ENCODE measurements around the gene KLRF1. TPM values are rescaled to one million over a fixed set of nuclear protein-coding genes. Genes with fewer than 3 reads are reported as not detected.

Gene KLRF1
- total and polyA plus RNA-seq, 9 donors: 0.17 to 1.1 (median 0.39) TPM; not detected in 5

DNA sequence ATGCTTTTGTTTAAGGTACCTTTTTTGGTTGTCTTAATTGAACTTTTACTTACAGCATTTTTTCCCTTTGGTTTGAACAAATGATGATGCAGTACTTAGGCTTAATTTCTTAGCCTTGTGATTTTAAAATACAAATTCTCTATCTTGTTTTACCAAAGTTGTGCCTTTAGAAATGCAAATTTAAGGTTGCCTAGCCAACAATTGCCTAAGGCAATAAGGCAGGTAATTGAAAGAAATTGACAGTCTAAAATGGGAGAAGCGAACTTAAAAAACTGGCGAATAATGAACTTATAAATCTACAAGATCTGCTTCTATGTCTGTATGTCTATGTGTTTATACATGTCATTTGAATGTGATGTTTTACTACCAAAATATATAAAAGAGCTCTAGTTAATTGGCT, 43.0 kb upstream of the KLRF1 start:
- no peaks in the 10 kb centered on the region for H3K9me3 ChIP-seq
- no peaks in the 10 kb centered on the region for H3K27me3 ChIP-seq
- H3K4me1 ChIP-seq (ENCODE audit: insufficient read depth): no peaks in the 10 kb centered on the region
- no peaks in the 10 kb centered on the region for H3K36me3 ChIP-seq
- WGBS, 3 donors: 93 to 97% (median 96%) methylated on average over 2 of the region's 2 CpGs
- TF ChIP-seq, protein P1, sequence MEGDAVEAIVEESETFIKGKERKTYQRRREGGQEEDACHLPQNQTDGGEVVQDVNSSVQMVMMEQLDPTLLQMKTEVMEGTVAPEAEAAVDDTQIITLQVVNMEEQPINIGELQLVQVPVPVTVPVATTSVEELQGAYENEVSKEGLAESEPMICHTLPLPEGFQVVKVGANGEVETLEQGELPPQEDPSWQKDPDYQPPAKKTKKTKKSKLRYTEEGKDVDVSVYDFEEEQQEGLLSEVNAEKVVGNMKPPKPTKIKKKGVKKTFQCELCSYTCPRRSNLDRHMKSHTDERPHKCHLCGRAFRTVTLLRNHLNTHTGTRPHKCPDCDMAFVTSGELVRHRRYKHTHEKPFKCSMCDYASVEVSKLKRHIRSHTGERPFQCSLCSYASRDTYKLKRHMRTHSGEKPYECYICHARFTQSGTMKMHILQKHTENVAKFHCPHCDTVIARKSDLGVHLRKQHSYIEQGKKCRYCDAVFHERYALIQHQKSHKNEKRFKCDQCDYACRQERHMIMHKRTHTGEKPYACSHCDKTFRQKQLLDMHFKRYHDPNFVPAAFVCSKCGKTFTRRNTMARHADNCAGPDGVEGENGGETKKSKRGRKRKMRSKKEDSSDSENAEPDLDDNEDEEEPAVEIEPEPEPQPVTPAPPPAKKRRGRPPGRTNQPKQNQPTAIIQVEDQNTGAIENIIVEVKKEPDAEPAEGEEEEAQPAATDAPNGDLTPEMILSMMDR (IDR thresholded peaks at IDR 0.05): no peak
- TF ChIP-seq POLR2A (IDR thresholded peaks at IDR 0.05): no peak
- TF ChIP-seq EP300 (IDR thresholded peaks at IDR 0.05): no peak
- no peak overlapping the region for H3K27ac ChIP-seq
- no peak overlapping the region for H3K4me3 ChIP-seq
- intact Hi-C loops (cut with DNase I): no loop called here
- no peak for DNase-seq

DNA sequence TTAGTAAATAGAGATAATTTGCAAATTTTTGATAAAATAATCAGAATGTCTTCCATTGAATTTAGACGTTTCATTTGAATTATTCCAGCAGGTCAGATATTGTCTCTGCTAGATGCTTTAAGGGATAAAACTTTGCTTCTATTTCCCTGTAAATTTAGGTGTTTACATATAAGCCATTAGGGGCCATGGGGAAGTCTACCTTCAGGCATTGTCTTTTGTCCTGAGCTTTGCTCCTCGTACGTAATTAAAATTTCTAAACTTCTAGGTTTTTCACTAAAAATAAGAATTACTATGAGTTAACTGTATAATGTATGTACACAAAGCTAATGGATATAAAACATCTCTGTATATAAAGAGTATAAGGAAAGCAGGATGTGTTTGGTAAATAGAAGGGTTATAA, 42.5 kb upstream of the KLRF1 start:
- H3K27ac ChIP-seq: no peak overlapping the region
- TF ChIP-seq POLR2A (IDR thresholded peaks at IDR 0.05): no peak
- TF ChIP-seq, protein P1 (IDR thresholded peaks at IDR 0.05): no peak
- no peak for TF ChIP-seq EP300 (IDR thresholded peaks at IDR 0.05)
- no peaks in the 10 kb centered on the region for H3K9me3 ChIP-seq
- WGBS, 3 donors: 59 to 82% (median 70%) methylated on average over 3 of the region's 3 CpGs
- H3K4me1 ChIP-seq (ENCODE audit: insufficient read depth): no peaks in the 10 kb centered on the region
- H3K36me3 ChIP-seq: no peaks in the 10 kb centered on the region
- DNase-seq: no peak
- no peaks in the 10 kb centered on the region for H3K27me3 ChIP-seq
- no peak overlapping the region for H3K4me3 ChIP-seq
- intact Hi-C loops (cut with DNase I): no loop called here

DNA sequence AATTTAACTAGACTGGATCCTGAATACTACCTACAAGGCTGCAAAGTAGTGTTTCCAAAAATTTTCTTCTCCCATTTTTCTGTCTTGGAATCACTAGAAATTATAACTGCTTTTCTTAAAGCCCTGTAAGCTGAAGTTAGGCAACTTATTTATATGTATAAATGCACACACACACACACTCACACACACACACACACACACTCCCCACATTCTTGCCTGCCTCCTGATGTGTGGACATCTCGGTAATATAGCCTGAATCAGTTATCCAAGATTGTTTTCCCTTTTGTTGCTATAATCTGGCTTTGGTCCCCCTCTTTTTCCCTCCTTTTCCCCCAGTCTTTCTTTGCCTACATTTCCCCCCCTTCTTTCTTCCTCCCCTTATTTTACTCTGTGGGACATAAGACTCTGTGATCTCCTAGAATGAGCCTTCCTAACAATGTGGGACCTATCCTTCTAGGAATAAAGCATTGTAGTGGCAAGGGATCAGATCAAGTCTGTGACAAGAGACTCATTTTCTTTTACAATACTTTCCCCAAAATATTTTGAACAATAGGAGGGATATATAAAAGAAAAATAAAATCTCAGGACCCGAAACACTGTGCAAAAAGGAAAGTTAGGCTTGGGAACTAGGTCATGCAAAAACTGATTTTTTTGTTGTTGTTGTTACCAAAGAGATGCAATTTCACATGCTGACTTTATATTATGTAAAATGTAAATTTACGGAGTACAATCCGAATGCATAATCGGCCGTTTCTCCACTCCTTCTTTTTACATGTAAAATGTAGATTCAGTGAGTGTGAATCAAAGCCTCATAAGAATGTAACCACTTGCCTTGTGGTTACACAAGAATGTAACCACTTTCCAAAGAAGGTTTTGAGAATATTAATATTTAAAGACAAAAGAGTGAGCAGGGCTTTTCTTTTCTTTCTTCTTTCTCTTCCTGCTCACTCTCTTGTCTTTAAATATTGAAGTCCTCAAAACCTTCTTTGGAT, 40.3 kb upstream of the KLRF1 start:
- no peak for DNase-seq
- Histone ChIP-seq H3K36me3 (no peaks in the 10 kb centered on the region), H3K27me3 (no peaks in the 10 kb centered on the region), H3K27ac (no peak overlapping the region), H3K4me3 (no peak overlapping the region), H3K9me3 (no peaks in the 10 kb centered on the region), H3K4me1 (ENCODE audit: insufficient read depth) (no peaks in the 10 kb centered on the region)
- WGBS, 3 donors: 58 to 75% (median 74%) methylated on average over 6 of the region's 6 CpGs
- TF ChIP-seq POLR2A (IDR thresholded peaks at IDR 0.05) (no peak), EP300 (IDR thresholded peaks at IDR 0.05) (no peak)
- TF ChIP-seq, protein P1 (IDR thresholded peaks at IDR 0.05): no peak
- intact Hi-C loops (cut with DNase I): no loop called here

DNA sequence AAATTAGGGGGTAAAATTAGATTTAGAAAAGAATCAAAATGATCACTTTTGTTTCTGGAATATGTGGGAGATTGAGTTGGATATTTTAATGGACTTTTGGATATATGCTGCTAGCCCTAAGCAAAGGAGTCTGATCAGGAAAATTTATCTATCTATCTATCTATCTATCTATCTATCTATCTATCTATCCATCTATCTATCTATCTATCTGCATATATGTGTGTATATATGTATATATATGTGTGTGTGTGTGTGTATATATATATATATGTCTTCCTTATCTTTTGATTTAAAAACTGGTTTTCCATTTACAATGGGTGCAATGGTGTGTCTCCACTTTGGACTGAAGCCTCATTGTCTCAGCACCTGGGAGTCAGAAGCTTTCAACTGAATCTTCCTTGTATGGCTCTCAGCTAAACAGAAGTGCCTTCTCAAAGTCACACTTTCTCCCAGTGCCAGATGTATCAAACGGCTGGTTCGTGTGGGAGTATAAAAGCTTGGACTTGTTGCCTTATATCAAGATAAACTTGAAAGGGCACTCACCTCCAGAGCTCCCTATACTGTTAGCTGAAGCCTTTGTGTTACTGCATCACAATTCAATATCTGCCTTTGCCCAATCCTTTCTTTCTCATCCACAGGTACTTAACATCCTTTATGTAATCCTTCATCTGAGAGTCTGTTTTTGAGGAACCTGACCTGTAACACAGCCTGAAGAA, 34.9 kb upstream of the KLRF1 start:
- no peak for TF ChIP-seq POLR2A (IDR thresholded peaks at IDR 0.05)
- no peak for TF ChIP-seq EP300 (IDR thresholded peaks at IDR 0.05)
- TF ChIP-seq, protein P1 (IDR thresholded peaks at IDR 0.05): no peak
- DNase-seq: no peak
- WGBS, 3 donors: 12 to 32% (median 30%) methylated on average over 2 of the region's 2 CpGs

More for the DNA sequence above, 34.9 kb upstream of the KLRF1 start:
- H3K4me1 ChIP-seq (ENCODE audit: insufficient read depth): no peaks in the 10 kb centered on the region
- H3K36me3 ChIP-seq: no peaks in the 10 kb centered on the region
- no peaks in the 10 kb centered on the region for H3K27me3 ChIP-seq
- no peak overlapping the region for H3K27ac ChIP-seq
- intact Hi-C loops (cut with DNase I): no loop called here
- no peaks in the 10 kb centered on the region for H3K9me3 ChIP-seq
- no peak overlapping the region for H3K4me3 ChIP-seq
